HepG2 (cell line): ENCODE data around the gene SRSF12. TPM values are rescaled to one million over a fixed set of nuclear protein-coding genes. Genes with fewer than 3 reads are reported as not detected.
A peak's percentile ranks its signal among the peaks of the same experiment; 100 is the strongest.

Experiments
- AKAP8 ChIP-seq: sonication (generic); formaldehyde crosslinking; IDR thresholded peaks from 2 replicates; pipeline ENCODE4 v1.5.1; 2020; ENCODE audit warnings: mild to moderate bottlenecking, missing genetic modification reagents
- JARID2 ChIP-seq: sonication (generic); formaldehyde crosslinking; IDR thresholded peaks from 2 replicates; pipeline ENCODE4 v1.8.1; 2023; ENCODE audit warnings: missing genetic modification reagents, inconsistent platforms; ENCODE audit not compliant: insufficient replicate concordance
- KLF11 ChIP-seq: IDR thresholded peaks from 2 replicates; pipeline ENCODE4 v1.6.1; 2016; ENCODE audit warnings: missing compliant biosample characterization
- NFE2 ChIP-seq: sonication (generic); formaldehyde crosslinking; IDR thresholded peaks from 2 replicates; pipeline ENCODE4 v1.4.0; 2020; ENCODE audit warnings: missing genetic modification reagents
- NFYB ChIP-seq: sonication (generic); formaldehyde crosslinking; IDR thresholded peaks from 2 replicates; pipeline ENCODE4 v1.4.0; 2020; ENCODE audit warnings: missing genetic modification reagents
- PHF5A ChIP-seq: IDR thresholded peaks from one replicate; pipeline ENCODE4 v1.6.1; 2018; ENCODE audit warnings: low read depth, missing genetic modification reagents; ENCODE audit not compliant: unreplicated experiment
- TBX2 ChIP-seq: sonication (generic); formaldehyde crosslinking; IDR thresholded peaks from 2 replicates; pipeline ENCODE4 v1.5.0; 2020; ENCODE audit warnings: missing genetic modification reagents, mild to moderate bottlenecking, borderline replicate concordance
- ZNF350 ChIP-seq: sonication (generic); formaldehyde crosslinking; IDR thresholded peaks from 2 replicates; pipeline ENCODE4 v1.4.0; 2020; ENCODE audit warnings: mild to moderate bottlenecking, low read depth, missing genetic modification reagents, borderline replicate concordance
- ZNF776 ChIP-seq: sonication (generic); formaldehyde crosslinking; IDR thresholded peaks from 2 replicates; pipeline ENCODE4 v1.4.0; 2020; ENCODE audit warnings: mild to moderate bottlenecking, missing genetic modification reagents
- polyA plus RNA-seq, 8 experiments: library from polyadenylated mRNA; depleted of rRNA in 3 of 8; stranded (reverse) in 7 of 8; unstranded in 1 of 8; fragments of >200 nt; fragmentation: Illumina TruSeq in 4 of 8; extraction: Trizol in 4 of 8; gene quantifications; 2 replicates each; pipeline versions ENCODE4 v1.2.1 to v1.2.3, GENCODE V29; 2011 to 2016; ENCODE audit warnings: low read depth in 4 of 8, missing spikeins in 1 of 8, mixed read lengths in 1 of 8; ENCODE audit not compliant: insufficient read depth in 1 of 8
- total RNA-seq, 5 experiments: library from RNA; depleted of rRNA; stranded (reverse); fragments of >200 nt; fragmentation: Illumina TruSeq; extraction: Trizol; gene quantifications; 2 replicates each; pipeline ENCODE4 v1.2.3, GENCODE V29; 2016; ENCODE audit warnings: low read depth in 1 of 5
- TF ChIP-seq, protein P1 (sequence below): sonication (generic); formaldehyde crosslinking; IDR thresholded peaks from 2 replicates; pipeline ENCODE4 v1.4.0; 2020; ENCODE audit warnings: missing genetic modification reagents, borderline replicate concordance
- TF ChIP-seq, protein P2 (sequence below): sonication (generic); formaldehyde crosslinking; IDR thresholded peaks from 2 replicates; pipeline ENCODE4 v1.4.0; 2020; ENCODE audit warnings: missing genetic modification reagents
- TF ChIP-seq, protein P3 (sequence below): sonication (generic); formaldehyde crosslinking; IDR thresholded peaks from 2 replicates; pipeline ENCODE4 v1.8.1; 2023; ENCODE audit warnings: mild to moderate bottlenecking, inconsistent platforms, moderate library complexity, missing genetic modification reagents, borderline replicate concordance
- TF ChIP-seq, protein P4 (sequence below): sonication (generic); formaldehyde crosslinking; IDR thresholded peaks from 2 replicates; pipeline ENCODE4 v1.5.0; 2020; ENCODE audit warnings: missing genetic modification reagents, mild to moderate bottlenecking, borderline replicate concordance
- TF ChIP-seq, protein P5 (sequence below): sonication (generic); formaldehyde crosslinking; IDR thresholded peaks from 2 replicates; pipeline ENCODE4 v1.5.1; 2020; ENCODE audit warnings: missing genetic modification reagents, mild to moderate bottlenecking, borderline replicate concordance
- TF ChIP-seq, protein P6 (sequence below): IDR thresholded peaks from 2 replicates; pipeline ENCODE4 v1.6.1; 2016; ENCODE audit warnings: mild to moderate bottlenecking, missing biosample characterization, missing genetic modification reagents
- TF ChIP-seq, protein P7 (sequence below): sonication (generic); formaldehyde crosslinking; IDR thresholded peaks from 2 replicates; pipeline ENCODE4 v1.4.0; 2020; ENCODE audit warnings: missing genetic modification reagents

Gene SRSF12
- total and polyA plus RNA-seq, 2 of the 13 experiments (the other 11 are each of a cell fraction or from before 2014, with no cell fraction given) = 1.7 to 1.9 TPM

DNA sequence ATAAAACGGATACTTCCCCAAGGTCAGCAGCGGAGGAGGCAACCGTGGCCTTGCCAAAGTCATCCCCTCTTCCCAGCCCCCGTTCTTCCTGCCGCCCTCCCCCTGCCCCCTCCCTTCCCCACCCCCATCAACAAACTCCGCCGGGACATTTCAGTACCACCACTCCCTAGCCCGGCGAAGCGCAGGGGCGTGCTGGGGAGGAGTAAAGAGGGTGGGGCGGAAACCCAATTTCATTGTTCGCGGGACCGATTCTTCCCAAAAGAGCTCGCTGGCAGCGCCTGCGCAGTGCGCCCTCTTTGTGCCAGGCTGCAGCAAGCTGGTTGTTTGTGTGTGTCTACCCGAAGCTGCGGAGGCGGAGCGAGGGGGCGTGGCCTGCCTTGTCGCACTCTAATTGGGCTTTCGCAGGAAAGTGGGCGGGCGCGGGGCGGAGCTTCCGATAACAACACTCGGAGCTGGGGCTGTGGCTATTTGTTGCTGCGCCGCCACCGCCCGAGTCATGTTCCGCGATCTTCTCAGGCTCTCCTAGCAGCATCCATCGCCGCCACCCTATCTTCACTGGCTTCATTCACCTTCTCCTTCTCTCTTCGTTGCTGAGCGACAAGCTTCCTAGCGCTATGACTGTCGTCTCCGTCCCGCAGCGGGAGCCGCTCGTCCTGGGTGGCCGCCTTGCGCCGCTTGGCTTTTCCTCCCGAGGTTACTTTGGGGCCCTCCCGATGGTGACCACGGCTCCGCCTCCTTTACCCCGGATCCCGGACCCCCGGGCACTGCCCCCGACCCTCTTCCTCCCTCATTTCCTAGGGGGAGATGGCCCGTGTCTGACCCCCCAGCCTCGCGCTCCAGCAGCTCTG lies 37.4 kb downstream of the SRSF12 start, which contains the start of gene PNRC1 (continued):
- TF ChIP-seq, protein P1, sequence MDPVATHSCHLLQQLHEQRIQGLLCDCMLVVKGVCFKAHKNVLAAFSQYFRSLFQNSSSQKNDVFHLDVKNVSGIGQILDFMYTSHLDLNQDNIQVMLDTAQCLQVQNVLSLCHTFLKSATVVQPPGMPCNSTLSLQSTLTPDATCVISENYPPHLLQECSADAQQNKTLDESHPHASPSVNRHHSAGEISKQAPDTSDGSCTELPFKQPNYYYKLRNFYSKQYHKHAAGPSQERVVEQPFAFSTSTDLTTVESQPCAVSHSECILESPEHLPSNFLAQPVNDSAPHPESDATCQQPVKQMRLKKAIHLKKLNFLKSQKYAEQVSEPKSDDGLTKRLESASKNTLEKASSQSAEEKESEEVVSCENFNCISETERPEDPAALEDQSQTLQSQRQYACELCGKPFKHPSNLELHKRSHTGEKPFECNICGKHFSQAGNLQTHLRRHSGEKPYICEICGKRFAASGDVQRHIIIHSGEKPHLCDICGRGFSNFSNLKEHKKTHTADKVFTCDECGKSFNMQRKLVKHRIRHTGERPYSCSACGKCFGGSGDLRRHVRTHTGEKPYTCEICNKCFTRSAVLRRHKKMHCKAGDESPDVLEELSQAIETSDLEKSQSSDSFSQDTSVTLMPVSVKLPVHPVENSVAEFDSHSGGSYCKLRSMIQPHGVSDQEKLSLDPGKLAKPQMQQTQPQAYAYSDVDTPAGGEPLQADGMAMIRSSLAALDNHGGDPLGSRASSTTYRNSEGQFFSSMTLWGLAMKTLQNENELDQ (CRISPR knock-in tag) = no peak
- TF ChIP-seq, protein P2, sequence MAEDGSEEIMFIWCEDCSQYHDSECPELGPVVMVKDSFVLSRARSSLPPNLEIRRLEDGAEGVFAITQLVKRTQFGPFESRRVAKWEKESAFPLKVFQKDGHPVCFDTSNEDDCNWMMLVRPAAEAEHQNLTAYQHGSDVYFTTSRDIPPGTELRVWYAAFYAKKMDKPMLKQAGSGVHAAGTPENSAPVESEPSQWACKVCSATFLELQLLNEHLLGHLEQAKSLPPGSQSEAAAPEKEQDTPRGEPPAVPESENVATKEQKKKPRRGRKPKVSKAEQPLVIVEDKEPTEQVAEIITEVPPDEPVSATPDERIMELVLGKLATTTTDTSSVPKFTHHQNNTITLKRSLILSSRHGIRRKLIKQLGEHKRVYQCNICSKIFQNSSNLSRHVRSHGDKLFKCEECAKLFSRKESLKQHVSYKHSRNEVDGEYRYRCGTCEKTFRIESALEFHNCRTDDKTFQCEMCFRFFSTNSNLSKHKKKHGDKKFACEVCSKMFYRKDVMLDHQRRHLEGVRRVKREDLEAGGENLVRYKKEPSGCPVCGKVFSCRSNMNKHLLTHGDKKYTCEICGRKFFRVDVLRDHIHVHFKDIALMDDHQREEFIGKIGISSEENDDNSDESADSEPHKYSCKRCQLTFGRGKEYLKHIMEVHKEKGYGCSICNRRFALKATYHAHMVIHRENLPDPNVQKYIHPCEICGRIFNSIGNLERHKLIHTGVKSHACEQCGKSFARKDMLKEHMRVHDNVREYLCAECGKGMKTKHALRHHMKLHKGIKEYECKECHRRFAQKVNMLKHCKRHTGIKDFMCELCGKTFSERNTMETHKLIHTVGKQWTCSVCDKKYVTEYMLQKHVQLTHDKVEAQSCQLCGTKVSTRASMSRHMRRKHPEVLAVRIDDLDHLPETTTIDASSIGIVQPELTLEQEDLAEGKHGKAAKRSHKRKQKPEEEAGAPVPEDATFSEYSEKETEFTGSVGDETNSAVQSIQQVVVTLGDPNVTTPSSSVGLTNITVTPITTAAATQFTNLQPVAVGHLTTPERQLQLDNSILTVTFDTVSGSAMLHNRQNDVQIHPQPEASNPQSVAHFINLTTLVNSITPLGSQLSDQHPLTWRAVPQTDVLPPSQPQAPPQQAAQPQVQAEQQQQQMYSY = no peak
- TF ChIP-seq, protein P3, sequence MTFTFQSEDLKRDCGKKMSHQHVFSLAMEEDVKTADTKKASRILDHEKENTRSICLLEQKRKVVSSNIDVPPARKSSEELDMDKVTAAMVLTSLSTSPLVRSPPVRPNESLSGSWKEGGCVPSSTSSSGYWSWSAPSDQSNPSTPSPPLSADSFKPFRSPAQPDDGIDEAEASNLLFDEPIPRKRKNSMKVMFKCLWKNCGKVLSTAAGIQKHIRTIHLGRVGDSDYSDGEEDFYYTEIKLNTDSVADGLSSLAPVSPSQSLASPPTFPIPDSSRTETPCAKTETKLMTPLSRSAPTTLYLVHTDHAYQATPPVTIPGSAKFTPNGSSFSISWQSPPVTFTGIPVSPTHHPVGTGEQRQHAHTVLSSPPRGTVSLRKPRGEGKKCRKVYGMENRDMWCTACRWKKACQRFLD (CRISPR knock-in tag) = no peak
- TF ChIP-seq KLF11 (peak; percentile 62; the same call in 1 of the 2 replicates), NFE2 (CRISPR knock-in tag) (no peak), TBX2 (CRISPR knock-in tag) (no peak; the same call in 1 of the 2 replicates), NFYB (CRISPR knock-in tag) (peak; percentile 73), ZNF776 (CRISPR knock-in tag) (peak; percentile 28; the same call in 1 of the 2 replicates), AKAP8 (CRISPR knock-in tag) (peak; percentile 33; the same call in 1 of the 2 replicates), PHF5A (CRISPR knock-in tag) (no peak), ZNF350 (CRISPR knock-in tag) (peak; percentile 81), JARID2 (CRISPR knock-in tag) (peak; percentile 76)
- TF ChIP-seq, protein P4, sequence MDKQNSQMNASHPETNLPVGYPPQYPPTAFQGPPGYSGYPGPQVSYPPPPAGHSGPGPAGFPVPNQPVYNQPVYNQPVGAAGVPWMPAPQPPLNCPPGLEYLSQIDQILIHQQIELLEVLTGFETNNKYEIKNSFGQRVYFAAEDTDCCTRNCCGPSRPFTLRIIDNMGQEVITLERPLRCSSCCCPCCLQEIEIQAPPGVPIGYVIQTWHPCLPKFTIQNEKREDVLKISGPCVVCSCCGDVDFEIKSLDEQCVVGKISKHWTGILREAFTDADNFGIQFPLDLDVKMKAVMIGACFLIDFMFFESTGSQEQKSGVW (CRISPR knock-in tag) = no peak
- TF ChIP-seq, protein P5, sequence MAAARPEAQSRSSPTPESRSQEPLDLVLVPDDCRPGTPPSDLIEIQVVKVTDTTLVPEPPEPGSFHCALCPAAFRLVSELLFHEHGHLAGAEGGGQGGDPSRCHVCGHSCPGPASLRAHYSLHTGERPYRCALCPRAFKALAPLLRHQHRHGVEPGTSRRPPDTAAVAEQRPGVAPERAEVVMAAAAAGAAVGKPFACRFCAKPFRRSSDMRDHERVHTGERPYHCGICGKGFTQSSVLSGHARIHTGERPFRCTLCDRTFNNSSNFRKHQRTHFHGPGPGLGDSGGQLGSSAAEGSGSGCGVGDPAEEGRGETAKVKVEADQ = peak; percentile 51
- TF ChIP-seq, protein P6, sequence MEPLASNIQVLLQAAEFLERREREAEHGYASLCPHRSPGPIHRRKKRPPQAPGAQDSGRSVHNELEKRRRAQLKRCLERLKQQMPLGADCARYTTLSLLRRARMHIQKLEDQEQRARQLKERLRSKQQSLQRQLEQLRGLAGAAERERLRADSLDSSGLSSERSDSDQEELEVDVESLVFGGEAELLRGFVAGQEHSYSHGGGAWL (CRISPR knock-in tag) = peak; percentile 96
- TF ChIP-seq, protein P7, sequence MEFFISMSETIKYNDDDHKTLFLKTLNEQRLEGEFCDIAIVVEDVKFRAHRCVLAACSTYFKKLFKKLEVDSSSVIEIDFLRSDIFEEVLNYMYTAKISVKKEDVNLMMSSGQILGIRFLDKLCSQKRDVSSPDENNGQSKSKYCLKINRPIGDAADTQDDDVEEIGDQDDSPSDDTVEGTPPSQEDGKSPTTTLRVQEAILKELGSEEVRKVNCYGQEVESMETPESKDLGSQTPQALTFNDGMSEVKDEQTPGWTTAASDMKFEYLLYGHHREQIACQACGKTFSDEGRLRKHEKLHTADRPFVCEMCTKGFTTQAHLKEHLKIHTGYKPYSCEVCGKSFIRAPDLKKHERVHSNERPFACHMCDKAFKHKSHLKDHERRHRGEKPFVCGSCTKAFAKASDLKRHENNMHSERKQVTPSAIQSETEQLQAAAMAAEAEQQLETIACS (CRISPR knock-in tag) = no peak
